ENCODE data around the gene OR10H1.

DNA sequence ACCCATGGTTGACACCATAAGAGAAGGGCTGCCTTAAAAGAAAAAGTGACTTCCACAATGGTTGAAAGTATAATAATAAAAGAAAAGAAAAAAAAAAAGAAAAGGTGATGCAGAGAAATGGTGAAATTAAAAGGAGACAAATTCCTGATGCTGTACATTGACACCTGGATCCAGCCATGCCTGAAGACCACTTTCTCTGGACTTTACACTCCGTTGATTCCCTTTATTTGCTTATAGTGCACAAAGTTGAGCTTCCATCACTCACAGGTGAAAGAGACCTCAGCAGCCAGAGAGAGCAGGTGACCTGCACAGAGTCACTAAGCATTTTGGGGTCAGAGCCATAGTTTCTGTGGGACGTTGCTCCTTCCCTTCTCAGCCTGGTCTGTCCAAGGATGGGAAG lies 40.2 kb downstream of the OR10H1 start:
- TF ChIP-seq, protein P1, sequence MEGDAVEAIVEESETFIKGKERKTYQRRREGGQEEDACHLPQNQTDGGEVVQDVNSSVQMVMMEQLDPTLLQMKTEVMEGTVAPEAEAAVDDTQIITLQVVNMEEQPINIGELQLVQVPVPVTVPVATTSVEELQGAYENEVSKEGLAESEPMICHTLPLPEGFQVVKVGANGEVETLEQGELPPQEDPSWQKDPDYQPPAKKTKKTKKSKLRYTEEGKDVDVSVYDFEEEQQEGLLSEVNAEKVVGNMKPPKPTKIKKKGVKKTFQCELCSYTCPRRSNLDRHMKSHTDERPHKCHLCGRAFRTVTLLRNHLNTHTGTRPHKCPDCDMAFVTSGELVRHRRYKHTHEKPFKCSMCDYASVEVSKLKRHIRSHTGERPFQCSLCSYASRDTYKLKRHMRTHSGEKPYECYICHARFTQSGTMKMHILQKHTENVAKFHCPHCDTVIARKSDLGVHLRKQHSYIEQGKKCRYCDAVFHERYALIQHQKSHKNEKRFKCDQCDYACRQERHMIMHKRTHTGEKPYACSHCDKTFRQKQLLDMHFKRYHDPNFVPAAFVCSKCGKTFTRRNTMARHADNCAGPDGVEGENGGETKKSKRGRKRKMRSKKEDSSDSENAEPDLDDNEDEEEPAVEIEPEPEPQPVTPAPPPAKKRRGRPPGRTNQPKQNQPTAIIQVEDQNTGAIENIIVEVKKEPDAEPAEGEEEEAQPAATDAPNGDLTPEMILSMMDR (IDR thresholded peaks at IDR 0.05), result no peak
- TF ChIP-seq EP300 (IDR thresholded peaks at IDR 0.05; ENCODE audit: borderline replicate concordance in 1 of 2, low read depth in 1 of 2, low read length in 1 of 2) (no peak), YY1 (IDR thresholded peaks at IDR 0.05; ENCODE audit: low read depth) (no peak)
- TF ChIP-seq, protein P2, sequence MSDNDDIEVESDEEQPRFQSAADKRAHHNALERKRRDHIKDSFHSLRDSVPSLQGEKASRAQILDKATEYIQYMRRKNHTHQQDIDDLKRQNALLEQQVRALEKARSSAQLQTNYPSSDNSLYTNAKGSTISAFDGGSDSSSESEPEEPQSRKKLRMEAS (IDR thresholded peaks at IDR 0.05; ENCODE audit: low read depth), result no peak

All from SK-N-SH (cell line).